ENCODE results near the gene PNO1.

Gene PNO1

GRCh38 chr2:68190991-68191731 is 33.5 kb downstream of the PNO1 start:
- in situ Hi-C loops (cut with HindIII; ENCODE audit: low sequenced_read_pairs): no loop called here

GRCh38 chr2:68193144-68193543 is 35.5 kb downstream of the PNO1 start:
- in situ Hi-C loops (cut with HindIII; ENCODE audit: low sequenced_read_pairs): no loop called here

GRCh38 chr2:68193787-68194372 is 36.2 kb downstream of the PNO1 start:
- in situ Hi-C loops (cut with HindIII; ENCODE audit: low sequenced_read_pairs): no loop called here

GRCh38 chr2:68195096-68195495 is 37.4 kb downstream of the PNO1 start:
- in situ Hi-C loops (cut with HindIII; ENCODE audit: low sequenced_read_pairs): no loop called here

- in situ Hi-C loops (cut with HindIII; ENCODE audit: low sequenced_read_pairs): no loop called here
Observed at GRCh38 chr2:68196120-68196716, 38.5 kb downstream of the PNO1 start.

GRCh38 chr2:68200157-68200787 is 42.6 kb downstream of the PNO1 start:
- in situ Hi-C loops (cut with HindIII; ENCODE audit: low sequenced_read_pairs): no loop called here

GRCh38 chr2:68203587-68203986 is 45.9 kb downstream of the PNO1 start:
- in situ Hi-C loops (cut with HindIII; ENCODE audit: low sequenced_read_pairs): no loop called here

- in situ Hi-C loops (cut with HindIII; ENCODE audit: low sequenced_read_pairs): no loop called here
Observed at GRCh38 chr2:68206793-68207192, 49.1 kb downstream of the PNO1 start.

GRCh38 chr2:68214381-68214780 is 56.7 kb downstream of the PNO1 start:
- in situ Hi-C loops (cut with HindIII; ENCODE audit: low sequenced_read_pairs): no loop called here

GRCh38 chr2:68216454-68217310 is 59.0 kb downstream of the PNO1 start:
- in situ Hi-C loops (cut with HindIII; ENCODE audit: low sequenced_read_pairs): no loop called here

- in situ Hi-C loops (cut with HindIII; ENCODE audit: low sequenced_read_pairs): no loop called here
Observed at GRCh38 chr2:68217729-68218128, 60.0 kb downstream of the PNO1 start.

- in situ Hi-C loops (cut with HindIII; ENCODE audit: low sequenced_read_pairs): no loop called here
Observed at GRCh38 chr2:68218343-68218901, 60.7 kb downstream of the PNO1 start.

GRCh38 chr2:68222287-68222686 is 64.6 kb downstream of the PNO1 start:
- in situ Hi-C loops (cut with HindIII; ENCODE audit: low sequenced_read_pairs): no loop called here

GRCh38 chr2:68223419-68223818 is 65.7 kb downstream of the PNO1 start:
- in situ Hi-C loops (cut with HindIII; ENCODE audit: low sequenced_read_pairs): no loop called here

GRCh38 chr2:68225119-68225632 is 67.5 kb downstream of the PNO1 start:
- in situ Hi-C loops (cut with HindIII; ENCODE audit: low sequenced_read_pairs): no loop called here

All from endothelial cell of hepatic sinusoid (primary cell).